HepG2 (cell line): Measurements from ENCODE around the gene JUND. TPM values are rescaled to one million over a fixed set of nuclear protein-coding genes. Genes with fewer than 3 reads are reported as not detected.

Experiments used
- BORCS8-MEF2B ChIP-seq: sonication (generic); formaldehyde crosslinking; IDR thresholded peaks from 2 replicates; pipeline ENCODE4 v1.8.0; 2022; ENCODE audit warnings: mild to moderate bottlenecking, missing genetic modification reagents
- CEBPB ChIP-seq: IDR thresholded peaks from 2 replicates; pipeline ENCODE4 v1.6.1; 2011; ENCODE audit warnings: low read depth, low read length, improper control_type of control experiment, borderline replicate concordance
- ETV6 ChIP-seq: sonication (generic); formaldehyde crosslinking; conservative IDR thresholded peaks from 2 replicates; pipeline ENCODE4 v1.4.0; 2020; ENCODE audit warnings: missing genetic modification reagents
- POLR2A ChIP-seq, 2 experiments: IDR thresholded peaks; 2 replicates each; pipeline ENCODE4 v1.6.1; 2011; ENCODE audit warnings: low read depth in 2 of 2, low read length in 2 of 2, mild to moderate bottlenecking in 1 of 2, moderate library complexity in 1 of 2; ENCODE audit not compliant: insufficient read depth in 1 of 2
- SPEN ChIP-seq: sonication (generic); formaldehyde crosslinking; IDR thresholded peaks from 2 replicates; pipeline ENCODE4 v1.5.1; 2020; ENCODE audit warnings: low read depth, mild to moderate bottlenecking, missing genetic modification reagents
- SRSF1 ChIP-seq: fragments of 200-400 bp; formaldehyde crosslinking; optimal IDR thresholded peaks from 2 replicates; pipeline ENCODE3; 2017; ENCODE audit warnings: mild to moderate bottlenecking, low read depth, low read length, moderate library complexity
- STAG1 ChIP-seq: sonication (generic); formaldehyde crosslinking; IDR thresholded peaks from 2 replicates; pipeline ENCODE4 v1.4.0; 2020; ENCODE audit warnings: missing genetic modification reagents
- TRAFD1 ChIP-seq: sonication (generic); formaldehyde crosslinking; IDR thresholded peaks from 2 replicates; pipeline ENCODE4 v1.5.1; 2020; ENCODE audit warnings: missing genetic modification reagents, mild to moderate bottlenecking, borderline replicate concordance
- ZBTB42 ChIP-seq: sonication (generic); formaldehyde crosslinking; IDR thresholded peaks from 2 replicates; pipeline ENCODE4 v1.5.0; 2020; ENCODE audit warnings: mild to moderate bottlenecking, missing genetic modification reagents
- ZFP36L1 ChIP-seq: sonication (generic); formaldehyde crosslinking; IDR thresholded peaks from 2 replicates; pipeline ENCODE4 v1.8.0; 2022; ENCODE audit warnings: mild to moderate bottlenecking, missing genetic modification reagents, moderate library complexity
- ZFP91 ChIP-seq: sonication (generic); formaldehyde crosslinking; IDR thresholded peaks from 2 replicates; pipeline ENCODE4 v1.9.0; 2022; ENCODE audit warnings: missing genetic modification reagents, mild to moderate bottlenecking, borderline replicate concordance
- ZNF18 ChIP-seq: sonication (generic); formaldehyde crosslinking; IDR thresholded peaks from 2 replicates; pipeline ENCODE4 v1.8.0; 2022; ENCODE audit warnings: mild to moderate bottlenecking, missing genetic modification reagents; ENCODE audit not compliant: insufficient replicate concordance
- ZNF224 ChIP-seq: sonication (generic); formaldehyde crosslinking; IDR thresholded peaks from 2 replicates; pipeline ENCODE4 v1.5.0; 2020; ENCODE audit warnings: mild to moderate bottlenecking, missing genetic modification reagents
- ZNF292 ChIP-seq: sonication (generic); formaldehyde crosslinking; IDR thresholded peaks from 2 replicates; pipeline ENCODE4 v1.8.1; 2022; ENCODE audit warnings: mild to moderate bottlenecking, low read depth, missing genetic modification reagents, borderline replicate concordance
- ZNF296 ChIP-seq: sonication (generic); formaldehyde crosslinking; conservative IDR thresholded peaks from 2 replicates; pipeline ENCODE4 v1.5.0; 2020; ENCODE audit warnings: mild to moderate bottlenecking, missing genetic modification reagents
- ZNF337 ChIP-seq: sonication (generic); formaldehyde crosslinking; IDR thresholded peaks from 2 replicates; pipeline ENCODE4 v1.5.1; 2020; ENCODE audit warnings: missing genetic modification reagents, low read depth, mild to moderate bottlenecking, borderline replicate concordance
- ZNF33B ChIP-seq: sonication (generic); formaldehyde crosslinking; IDR thresholded peaks from 2 replicates; pipeline ENCODE4 v1.5.1; 2020; ENCODE audit warnings: mild to moderate bottlenecking, missing genetic modification reagents
- ZNF513 ChIP-seq: sonication (generic); formaldehyde crosslinking; conservative IDR thresholded peaks from 2 replicates; pipeline ENCODE4 v1.5.0; 2020; ENCODE audit warnings: missing genetic modification reagents
- ZNF557 ChIP-seq: sonication (generic); formaldehyde crosslinking; IDR thresholded peaks from 2 replicates; pipeline ENCODE4 v1.4.0; 2020; ENCODE audit warnings: missing genetic modification reagents
- ZNF704 ChIP-seq: sonication (generic); formaldehyde crosslinking; IDR thresholded peaks from 2 replicates; pipeline ENCODE4 v1.8.1; 2023; ENCODE audit warnings: mild to moderate bottlenecking, inconsistent platforms, moderate library complexity, missing genetic modification reagents, borderline replicate concordance
- ZNF746 ChIP-seq: sonication (generic); formaldehyde crosslinking; IDR thresholded peaks from 2 replicates; pipeline ENCODE4 v1.8.0; 2022; ENCODE audit warnings: mild to moderate bottlenecking, missing genetic modification reagents
- ZNF777 ChIP-seq: sonication (generic); formaldehyde crosslinking; IDR thresholded peaks from 2 replicates; pipeline ENCODE4 v1.4.0; 2020; ENCODE audit warnings: missing genetic modification reagents
- polyA plus RNA-seq, 8 experiments: library from polyadenylated mRNA; depleted of rRNA in 3 of 8; stranded (reverse) in 7 of 8; unstranded in 1 of 8; fragments of >200 nt; fragmentation: Illumina TruSeq in 4 of 8; extraction: Trizol in 4 of 8; gene quantifications; 2 replicates each; pipeline versions ENCODE4 v1.2.1 to v1.2.3, GENCODE V29; 2011 to 2016; ENCODE audit warnings: low read depth in 4 of 8, missing spikeins in 1 of 8, mixed read lengths in 1 of 8; ENCODE audit not compliant: insufficient read depth in 1 of 8
- total RNA-seq, 5 experiments: library from RNA; depleted of rRNA; stranded (reverse); fragments of >200 nt; fragmentation: Illumina TruSeq; extraction: Trizol; gene quantifications; 2 replicates each; pipeline ENCODE4 v1.2.3, GENCODE V29; 2016; ENCODE audit warnings: low read depth in 1 of 5

Gene JUND
- total and polyA plus RNA-seq, 2 of the 13 experiments (the other 11 are each of a cell fraction or from before 2014, with no cell fraction given), result 41.2 to 59.8 TPM

- TF ChIP-seq ZFP36L1 (CRISPR knock-in tag), result no peak
- TF ChIP-seq ZNF224 (CRISPR knock-in tag), result no peak
- no peak for TF ChIP-seq ZNF292 (CRISPR knock-in tag)
- no peak for TF ChIP-seq ZNF296 (CRISPR knock-in tag)
- peak; percentile 65; the same call in 1 of the 2 replicates for TF ChIP-seq CEBPB
- no peak for TF ChIP-seq TRAFD1 (CRISPR knock-in tag)
- no peak for TF ChIP-seq ETV6
- no peak for TF ChIP-seq ZNF337
- TF ChIP-seq ZNF33B (CRISPR knock-in tag), result no peak
- TF ChIP-seq SPEN (CRISPR knock-in tag), result no peak
- TF ChIP-seq ZNF513, result no peak
- TF ChIP-seq ZNF704 (CRISPR knock-in tag), result no peak
- TF ChIP-seq ZNF777 (CRISPR knock-in tag), result peak; percentile 26; the same call in 1 of the 2 replicates
- TF ChIP-seq ZFP91 (CRISPR knock-in tag), result no peak
- TF ChIP-seq BORCS8-MEF2B (CRISPR knock-in tag), result no peak
- no peak for TF ChIP-seq ZNF746 (CRISPR knock-in tag)
- TF ChIP-seq ZBTB42 (CRISPR knock-in tag), result no peak
- TF ChIP-seq ZNF557 (CRISPR knock-in tag), result no peak
- TF ChIP-seq POLR2A (IDR thresholded peaks at IDR 0.05; ENCODE audit: insufficient read depth in 1 of 2, low read depth in 2 of 2, low read length in 2 of 2), result 0 out of 4 replicates have a peak, but pooled peaks of 1 of the 2 experiments have one; percentile 26
- TF ChIP-seq ZNF18 (CRISPR knock-in tag), result no peak
- TF ChIP-seq STAG1 (CRISPR knock-in tag), result no peak
- TF ChIP-seq SRSF1, result no peak
These were observed 11.0 kb upstream of the JUND start (continued) for GRCh38 chr19:18292462-18292809.
